ENCODE data around the gene MYL5. TPM values are rescaled to one million over a fixed set of nuclear protein-coding genes. Genes with fewer than 3 reads are reported as not detected.
"Not testable (repeated sequence)": the region's sequence is repeated elsewhere in the genome, so short reads cannot be mapped to it uniquely, and the experiment has no call there.

MYL5 gene
- total RNA-seq, 1 experiment from 2014 or later: 13.8 TPM

DNA sequence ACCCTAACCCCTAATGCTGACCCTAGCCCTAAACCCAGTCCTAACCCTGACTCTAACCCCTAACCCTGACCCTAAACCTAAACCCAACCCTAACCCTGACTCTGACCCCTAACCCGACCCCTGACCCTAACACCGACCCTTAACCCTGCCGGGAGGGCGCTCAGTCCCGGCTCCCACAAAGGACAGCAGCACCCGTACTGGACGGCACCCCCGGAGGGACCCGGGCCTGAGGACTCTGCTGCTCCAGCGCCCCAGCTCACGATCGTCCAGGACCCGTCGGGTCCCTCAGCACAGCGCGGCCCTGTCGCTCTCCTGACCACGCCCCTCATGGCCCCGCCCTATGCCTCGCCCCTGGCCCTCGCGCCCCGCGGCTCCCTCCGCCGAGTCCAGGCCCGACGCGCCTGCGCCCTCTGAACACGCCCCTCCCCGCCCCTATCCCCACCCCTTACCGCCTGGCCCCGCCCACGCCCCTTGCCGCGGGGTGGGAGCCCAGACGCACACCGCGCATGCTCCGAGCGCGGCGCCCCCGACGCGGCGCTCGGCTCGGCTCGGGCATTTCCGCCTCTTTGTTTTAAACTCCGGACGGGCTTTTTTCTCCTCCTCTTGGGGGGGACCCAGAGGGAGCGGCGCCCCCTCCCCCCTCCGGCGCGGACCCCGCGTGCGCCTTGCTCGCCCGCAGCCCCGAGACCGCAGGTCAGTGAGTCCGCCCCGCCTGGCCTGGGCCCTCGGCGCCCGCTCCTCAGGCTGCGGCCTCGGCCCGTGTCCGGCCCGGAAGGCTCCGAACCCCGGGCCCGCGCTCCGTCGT lies 31.1 kb downstream of the MYL5 start, which contains the start of gene PCGF3:
Gene PCGF3, plus strand, starts transcription at position 555 of the 805 bp plus-strand sequence. CDS start 27,849 bp downstream, outside the sequence.
- DNase-seq (ENCODE audit: low spot score): peak; percentile 92

DNA sequence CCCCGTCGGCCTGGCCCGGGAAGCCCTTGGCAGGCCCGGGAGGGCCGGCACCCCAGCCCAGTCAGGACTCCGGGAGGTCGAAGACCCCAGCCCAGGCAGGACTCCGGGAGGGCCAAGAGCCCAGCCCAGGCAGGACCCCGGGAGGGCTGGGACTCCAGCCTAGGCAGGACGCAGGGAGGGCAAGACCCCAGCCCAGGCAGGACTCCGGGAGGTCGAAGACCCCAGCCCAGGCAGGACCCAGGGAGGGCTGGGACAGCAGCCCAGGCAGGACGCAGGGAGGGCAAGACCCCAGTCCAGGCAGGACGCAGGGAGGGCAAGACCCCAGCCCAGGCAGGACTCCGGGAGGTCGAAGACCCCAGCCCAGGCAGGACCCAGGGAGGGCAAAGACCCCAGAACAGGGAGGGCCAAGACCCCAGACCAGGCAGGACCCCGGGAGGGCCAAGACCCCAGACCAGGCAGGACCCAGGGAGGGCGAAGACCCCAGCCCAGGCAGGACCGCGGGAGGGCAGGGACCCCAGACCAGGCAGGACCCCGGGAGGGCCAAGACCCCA lies 31.8 kb downstream of the MYL5 start:
- DNase-seq (ENCODE audit: low spot score): not testable (repeated sequence)

- no peak for DNase-seq (ENCODE audit: low spot score)
These were observed 32.7 kb downstream of the MYL5 start for GRCh38 chr4:706834-707598.

DNA sequence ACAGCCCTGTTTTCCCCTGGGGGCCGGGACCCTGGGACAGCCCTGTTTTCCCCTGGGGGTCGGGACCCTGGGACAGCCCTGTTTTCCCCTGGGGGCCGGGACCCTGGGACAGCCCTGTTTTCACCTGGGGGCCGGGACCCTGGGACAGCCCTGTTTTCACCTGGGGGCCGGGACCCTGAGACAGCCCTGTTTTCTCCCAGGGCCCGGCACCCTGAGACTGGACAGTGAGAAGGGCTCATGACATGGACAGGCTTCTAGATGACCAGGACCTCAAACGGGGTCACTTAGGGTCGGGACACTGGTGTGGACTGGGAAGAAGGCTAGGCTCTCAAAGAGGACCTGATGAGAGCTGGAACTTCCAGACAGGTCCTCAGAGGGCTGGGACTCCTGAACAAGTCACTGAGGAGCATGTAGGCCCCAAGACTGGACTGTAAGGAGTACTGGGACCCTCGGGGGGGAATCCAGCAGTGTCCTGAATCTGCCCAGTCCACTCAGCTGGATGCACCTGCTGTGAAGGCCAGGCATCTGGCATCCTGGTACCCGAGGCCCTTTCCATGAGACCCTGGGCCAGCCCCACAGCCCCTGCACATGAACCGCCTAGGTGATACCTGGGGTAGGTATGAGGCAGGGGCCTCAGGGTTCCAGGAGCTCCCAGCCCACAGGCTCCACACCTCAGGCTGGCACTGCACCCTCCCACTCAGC lies 33.7 kb downstream of the MYL5 start:
- DNase-seq (ENCODE audit: low spot score): no peak

- no peak for DNase-seq (ENCODE audit: low spot score)
These were observed 34.2 kb downstream of the MYL5 start for GRCh38 chr4:708631-708933.

DNA sequence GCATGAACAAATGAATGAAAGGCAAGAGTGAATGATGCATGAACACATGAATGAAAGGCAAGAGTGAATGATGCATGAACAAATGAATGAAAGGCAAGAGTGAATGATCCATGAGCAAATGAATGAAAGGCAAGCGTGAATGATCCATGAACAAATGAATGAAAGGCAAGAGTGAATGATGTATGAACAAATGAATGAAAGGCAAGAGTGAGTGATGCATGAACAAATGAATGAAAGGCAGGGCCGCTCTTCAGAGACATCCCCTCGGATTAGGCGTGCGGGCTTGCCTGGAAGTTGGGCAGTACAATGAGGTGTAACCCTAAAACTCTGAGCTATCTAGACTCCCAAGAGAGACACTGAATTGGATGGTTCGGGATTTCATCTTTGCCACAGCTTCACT lies 35.0 kb downstream of the MYL5 start:
- no peak for DNase-seq (ENCODE audit: low spot score)

GRCh38 chr4:710116-710515 lies 35.8 kb downstream of the MYL5 start:
- no peak for DNase-seq (ENCODE audit: low spot score)

- no peak for DNase-seq (ENCODE audit: low spot score)
These were observed 36.6 kb downstream of the MYL5 start for GRCh38 chr4:710916-711315.

DNA sequence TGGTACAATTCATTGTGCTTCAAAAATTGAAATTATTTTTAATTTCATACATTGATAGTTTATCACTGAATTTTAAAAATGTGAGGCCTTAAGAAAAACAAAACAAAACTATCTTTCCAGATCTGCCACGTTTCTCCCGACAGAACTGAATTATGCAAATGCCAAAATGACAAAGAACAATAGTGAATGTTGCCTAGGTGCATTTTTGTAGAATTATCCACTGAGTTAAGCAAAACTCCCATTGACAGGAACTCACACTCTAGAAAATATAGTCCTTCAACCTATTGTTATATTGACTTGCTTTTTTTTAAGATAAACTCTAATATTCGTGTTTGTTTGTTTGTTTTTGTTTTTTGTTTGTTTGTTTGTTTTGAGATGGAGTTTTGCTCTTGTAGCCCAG lies 37.8 kb downstream of the MYL5 start:
- DNase-seq (ENCODE audit: low spot score): no peak

DNA sequence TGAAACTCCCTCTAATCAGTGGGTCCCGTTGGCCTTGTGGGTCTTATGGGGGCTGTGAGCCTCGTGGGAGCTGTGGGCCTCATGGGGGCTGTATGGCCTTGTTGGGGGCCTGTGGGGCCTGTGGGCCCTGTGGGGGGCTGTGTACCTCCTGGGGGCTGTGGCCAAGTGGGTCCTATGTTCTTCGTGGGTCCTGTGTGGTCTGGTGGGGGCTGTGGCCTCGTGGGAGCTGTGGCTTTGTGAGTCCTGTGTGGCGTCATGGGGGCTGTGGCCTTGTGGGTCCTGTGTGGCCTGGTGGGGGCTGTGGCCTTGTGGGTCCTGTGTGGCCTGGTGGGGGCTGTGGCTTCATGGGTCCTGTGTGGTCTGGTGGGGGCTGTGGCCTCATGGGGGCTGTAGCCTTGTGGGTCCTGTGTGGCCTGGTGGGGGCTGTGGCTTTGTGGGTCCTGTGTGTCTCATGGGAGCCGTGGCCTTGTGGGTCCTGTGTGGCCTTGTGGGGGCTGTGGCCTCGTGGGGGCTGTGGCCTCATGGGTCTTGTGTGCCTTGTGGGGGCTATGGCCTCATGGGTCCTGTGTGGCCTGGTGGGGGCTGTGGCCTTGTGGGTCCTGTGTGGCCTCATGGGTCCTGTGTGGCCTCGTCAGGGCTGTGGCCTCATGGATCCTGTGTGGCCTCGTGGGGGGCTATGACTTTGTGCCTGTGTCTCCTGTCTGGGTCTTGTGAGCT lies 38.7 kb downstream of the MYL5 start:
- no peak for DNase-seq (ENCODE audit: low spot score)

GRCh38 chr4:714087-714486 lies 39.7 kb downstream of the MYL5 start:
- no peak for DNase-seq (ENCODE audit: low spot score)

- no peak for DNase-seq (ENCODE audit: low spot score)
These were observed 43.4 kb downstream of the MYL5 start for GRCh38 chr4:717601-718320.

DNA sequence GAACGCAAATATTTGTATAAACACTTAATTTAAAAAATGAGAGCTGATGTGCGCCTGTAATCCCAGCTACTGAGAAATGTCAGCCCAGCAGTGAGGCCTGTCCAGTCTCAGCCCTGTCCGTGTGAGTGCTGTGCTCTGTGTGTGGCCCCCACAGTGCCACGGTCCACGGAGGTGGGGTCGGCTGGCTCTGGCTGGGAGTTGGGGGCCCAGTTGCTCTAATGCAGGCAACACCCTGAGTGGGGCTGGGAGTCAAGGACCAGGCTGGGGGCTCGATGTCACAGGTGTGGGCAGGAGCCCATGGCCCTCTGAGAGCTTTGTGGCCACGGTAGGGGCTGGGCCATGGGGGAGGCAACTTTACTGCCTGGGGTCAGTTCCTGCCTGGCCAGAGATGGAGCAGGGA lies 44.1 kb downstream of the MYL5 start:
- DNase-seq (ENCODE audit: low spot score): no peak

DNA sequence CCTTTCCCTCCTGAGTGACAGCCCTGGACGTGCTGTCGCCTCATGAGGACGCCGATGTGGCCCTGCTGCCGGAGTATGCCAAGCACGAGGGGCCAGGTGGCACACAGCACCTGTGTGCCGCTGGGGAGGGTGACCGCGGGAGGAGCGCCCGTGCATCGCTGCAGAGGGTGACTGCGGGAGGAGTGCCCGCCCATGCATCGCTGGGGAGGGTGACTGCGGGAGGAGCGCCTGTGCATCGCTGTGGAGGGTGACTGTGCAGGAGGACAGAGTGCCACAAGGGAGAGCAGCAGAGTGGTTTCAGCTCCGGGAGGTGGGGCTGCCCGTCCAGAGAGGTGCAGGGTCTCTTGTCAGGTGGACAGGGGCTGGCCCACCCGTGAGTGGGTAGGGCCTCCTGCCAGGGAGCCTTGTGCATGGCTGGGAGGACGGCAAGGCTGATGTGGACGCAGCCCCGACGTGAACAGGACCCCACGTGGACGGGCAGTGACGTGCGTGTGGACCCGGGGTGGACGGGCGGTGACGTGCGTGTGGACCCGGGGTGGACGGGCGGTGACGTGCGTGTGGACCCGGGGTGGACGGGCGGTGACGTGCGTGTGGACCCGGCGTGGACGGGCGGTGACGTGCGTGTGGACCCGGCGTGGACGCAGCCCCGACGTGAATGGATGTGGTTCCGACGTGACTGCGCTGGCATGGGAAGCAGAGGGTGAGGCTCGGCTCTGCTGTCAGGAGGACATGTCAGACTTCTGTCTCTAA lies 45.9 kb downstream of the MYL5 start:
- no peak for DNase-seq (ENCODE audit: low spot score)

DNA sequence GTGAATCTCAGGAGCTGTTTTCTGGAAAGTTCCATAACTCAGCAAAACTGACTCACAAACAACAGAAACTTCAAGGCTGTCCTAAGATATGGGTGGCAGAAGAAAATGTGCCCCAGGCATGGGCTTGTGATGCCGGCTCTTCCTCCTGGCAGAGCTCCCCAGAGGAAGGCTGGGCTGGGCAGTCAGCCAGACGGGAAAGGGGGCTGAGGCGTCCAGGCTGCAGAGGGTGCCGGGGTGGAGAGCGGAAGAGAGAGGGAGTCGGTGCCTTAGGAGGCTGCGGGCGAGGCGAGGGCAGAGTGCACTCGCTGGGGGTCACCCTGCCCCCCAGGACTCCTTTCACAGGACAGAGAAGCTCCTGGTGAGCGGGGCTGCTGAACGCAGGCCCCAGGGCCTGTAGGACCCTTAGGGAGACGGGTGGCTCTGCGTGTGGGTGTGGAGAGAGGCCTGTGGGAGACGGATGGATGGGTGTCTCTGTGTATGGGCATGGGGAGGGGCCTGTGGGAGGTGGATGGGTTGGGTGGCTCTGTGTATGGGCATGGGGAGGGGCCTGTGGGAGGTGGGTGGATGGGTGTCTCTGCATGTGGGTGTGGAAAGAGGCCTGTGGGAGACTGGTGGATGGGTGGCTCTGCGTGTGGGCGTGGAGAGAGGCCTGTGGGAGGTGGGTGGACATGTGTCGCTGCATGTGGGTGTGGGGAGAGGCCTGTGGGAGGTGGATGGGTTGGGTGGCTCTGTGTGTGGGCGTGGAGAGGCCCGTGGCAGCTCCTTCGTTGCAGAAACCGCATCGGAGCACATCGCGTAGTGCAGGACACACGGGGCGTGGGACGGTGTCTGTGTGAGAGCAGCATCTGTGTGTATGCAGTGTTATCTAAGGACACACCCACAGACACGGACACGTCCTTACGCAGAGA lies 47.2 kb downstream of the MYL5 start:
- no peak for DNase-seq (ENCODE audit: low spot score)

DNA sequence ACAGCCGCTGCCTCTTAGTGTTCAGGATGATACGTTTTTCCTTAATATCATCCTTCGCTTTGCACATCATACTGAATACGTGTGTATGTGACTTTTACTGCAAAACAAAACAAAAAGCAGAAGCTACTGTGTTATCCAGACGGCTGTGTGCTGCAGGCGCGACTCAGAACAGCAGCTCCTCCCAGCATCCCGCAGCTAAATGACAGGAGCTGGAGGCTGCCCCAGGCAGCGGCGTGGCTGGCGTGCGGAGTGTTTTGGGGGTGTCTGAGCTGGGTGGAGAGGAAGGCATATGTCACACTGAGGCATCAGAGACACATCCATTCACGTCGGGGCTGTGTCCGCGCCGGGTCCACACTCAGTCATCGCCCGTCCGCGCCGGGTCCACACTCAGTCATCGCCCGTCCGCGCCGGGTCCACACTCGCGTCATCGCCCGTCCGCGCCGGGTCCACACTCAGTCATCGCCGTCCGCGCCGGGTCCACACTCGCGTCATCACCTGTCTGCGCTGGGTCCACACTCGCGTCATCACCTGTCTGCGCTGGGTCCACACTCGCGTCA lies 47.9 kb downstream of the MYL5 start:
- no peak for DNase-seq (ENCODE audit: low spot score)

DNA sequence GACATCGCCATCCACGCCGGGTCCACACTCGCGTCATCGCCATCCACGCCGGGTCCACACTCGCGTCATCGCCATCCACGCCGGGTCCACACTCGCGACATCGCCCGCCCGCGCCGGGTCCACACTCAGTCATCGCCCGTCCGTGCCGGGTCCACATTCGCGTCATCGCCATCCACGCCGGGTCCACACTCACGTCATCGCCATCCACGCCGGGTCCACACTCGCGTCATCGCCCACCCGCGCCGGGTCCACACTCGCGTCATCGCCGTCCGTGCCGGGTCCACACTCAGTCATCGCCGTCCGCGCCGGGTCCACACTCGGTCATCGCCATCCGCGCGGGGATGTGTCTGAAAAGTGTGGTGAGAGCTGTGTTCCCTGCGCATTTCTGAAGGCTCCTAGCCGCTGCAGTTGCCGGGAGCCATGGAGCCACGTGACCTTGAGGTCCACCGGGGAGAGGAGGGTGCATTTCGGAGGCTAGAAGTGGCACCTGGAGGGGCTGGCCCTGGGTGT lies 48.6 kb downstream of the MYL5 start:
- no peak for DNase-seq (ENCODE audit: low spot score)

DNA sequence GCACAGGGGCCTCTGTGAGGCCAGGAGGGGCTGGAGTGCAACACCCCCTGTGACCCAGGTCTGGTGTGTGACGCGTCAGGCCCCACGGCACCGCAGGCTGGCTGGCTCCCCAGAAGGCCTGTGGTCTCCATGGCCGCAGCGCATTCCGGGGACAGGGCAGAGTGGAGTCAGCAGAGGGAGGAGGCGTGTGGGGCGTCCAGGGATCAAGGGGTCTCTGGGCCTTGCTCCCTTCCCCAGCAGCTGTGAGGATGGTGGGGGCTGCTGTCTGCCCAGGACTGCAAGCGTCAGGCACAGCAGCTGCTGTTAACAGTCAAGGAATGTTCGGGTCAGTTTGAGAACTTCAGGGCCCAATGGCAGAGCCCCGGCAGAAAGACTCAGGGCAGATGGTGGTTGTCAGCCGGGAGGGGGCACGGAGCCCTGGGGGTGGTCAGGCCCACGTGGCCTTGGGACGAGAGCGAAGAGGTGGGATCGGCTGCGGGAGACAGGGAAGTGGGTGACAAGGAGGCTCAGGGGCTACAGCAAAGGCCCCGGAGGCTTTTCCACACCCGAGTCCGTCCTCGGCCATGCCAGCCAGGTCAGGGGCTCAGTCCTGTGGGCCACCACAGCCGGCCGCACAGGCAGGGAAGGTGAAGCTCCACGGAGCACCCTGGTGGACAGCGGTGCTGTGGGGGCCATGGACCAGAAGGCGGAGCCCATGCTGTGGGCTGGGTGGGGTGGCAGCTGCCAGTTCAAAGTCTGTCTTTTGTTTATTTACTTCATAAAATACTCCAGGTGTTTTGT lies 49.6 kb downstream of the MYL5 start:
- DNase-seq (ENCODE audit: low spot score): no peak
